ENCODE measurements around the gene TPRN.

The TPRN gene

DNA sequence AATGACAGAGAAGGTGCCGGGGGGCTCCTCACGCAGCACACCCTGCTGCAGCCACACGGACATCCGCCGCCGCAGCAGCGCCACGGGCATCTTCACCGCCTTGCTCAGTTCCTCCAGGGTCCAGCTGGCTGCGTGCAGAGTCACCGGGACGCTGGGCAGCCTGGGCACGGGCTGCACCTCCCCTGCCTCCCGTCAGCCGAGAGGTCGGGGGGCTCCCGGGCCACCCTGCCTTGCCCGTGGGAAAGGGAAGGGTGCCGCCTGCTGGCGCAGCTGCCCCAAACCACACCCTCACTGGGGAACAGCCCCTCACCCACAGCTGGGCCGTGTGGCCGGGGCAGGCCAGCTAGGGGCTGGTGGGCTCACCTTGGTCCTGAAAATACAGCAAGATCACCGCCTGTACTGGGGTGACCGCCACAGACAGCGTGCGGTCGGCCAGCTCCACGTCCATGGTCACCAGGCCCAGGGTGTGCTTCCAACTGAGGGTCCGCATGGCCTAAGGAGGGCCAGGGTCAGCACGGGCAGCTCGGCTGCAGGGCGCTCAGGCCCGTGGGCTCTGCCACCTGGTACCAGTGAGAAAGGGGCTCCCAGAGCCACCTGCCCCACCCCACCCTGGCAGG is 25.1 kb downstream of the TPRN start:
- H3K4me3 ChIP-seq (ENCODE audit: low read depth, low read length): no peak overlapping the region

DNA sequence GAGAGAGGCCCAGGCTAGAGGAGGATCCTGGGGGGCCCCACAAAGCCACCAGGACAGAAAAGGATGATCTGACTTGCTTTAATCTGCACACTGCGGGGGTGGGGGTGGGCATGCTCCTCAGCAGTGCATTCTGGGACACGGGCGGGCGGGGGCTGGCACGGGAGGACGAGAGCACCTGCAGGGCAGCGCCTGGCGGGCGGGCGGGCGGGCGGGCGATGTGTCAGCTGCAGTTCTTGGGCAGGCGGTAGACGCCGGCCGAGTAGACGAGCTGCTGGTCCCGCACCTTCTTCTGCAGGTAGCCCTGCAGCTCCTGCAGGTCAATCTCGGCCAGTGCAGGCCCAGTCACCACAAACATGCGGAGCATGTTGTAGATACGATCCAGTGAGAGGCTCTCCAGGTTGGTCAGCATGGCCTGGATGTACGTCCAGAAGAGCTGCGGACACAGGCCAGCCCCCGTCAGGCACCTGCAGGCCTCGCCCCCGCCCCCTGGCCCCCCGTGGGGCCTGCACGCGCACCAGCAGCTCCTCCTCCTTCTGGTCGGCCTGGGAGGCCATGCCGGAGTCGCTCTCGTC is 25.7 kb downstream of the TPRN start:
- no peak overlapping the region for H3K4me3 ChIP-seq (ENCODE audit: low read depth, low read length)

DNA sequence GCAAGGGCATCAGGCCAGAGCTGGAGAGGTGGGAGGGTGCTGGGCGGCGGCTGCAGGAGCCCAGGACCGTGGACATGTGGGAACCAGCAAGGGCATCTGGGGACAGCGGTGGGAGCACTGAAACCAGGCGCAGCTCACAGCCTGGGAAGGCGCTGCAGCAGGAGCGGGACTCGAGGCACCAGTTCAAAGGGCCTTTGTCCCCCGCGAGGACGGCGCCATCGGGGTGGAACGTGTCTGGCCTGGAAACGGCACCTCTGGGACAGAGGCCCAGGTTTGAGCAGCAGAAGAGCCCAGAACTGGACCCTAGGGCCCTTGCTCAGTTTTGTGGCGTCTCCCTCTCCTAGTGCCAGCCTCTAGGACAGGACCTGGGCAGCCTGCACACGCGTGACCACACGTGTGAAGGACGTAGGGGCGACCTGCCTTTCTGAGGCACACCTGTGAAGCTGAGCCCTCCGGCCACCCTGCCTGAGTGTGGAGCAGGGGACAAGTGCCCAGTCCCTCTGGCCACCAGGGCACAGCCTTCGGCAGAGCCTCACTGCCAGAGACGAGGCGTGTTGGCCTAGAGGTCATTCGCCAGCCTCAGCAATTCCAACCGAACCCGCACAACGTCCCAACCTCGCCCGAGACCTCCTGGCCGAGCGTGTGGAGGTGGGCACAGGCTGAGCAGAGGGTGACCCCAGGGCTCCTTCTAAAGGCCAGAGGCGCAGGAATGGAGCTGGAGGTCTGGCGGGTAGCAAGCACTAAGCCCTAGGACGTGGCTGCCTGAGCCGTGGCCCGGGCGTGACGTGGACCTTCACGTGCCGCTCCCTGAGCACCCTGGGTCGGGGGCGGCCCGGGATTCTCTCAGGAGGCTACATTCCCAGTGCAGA is 26.5 kb downstream of the TPRN start:
- H3K4me3 ChIP-seq (ENCODE audit: low read depth, low read length): no peak overlapping the region

DNA sequence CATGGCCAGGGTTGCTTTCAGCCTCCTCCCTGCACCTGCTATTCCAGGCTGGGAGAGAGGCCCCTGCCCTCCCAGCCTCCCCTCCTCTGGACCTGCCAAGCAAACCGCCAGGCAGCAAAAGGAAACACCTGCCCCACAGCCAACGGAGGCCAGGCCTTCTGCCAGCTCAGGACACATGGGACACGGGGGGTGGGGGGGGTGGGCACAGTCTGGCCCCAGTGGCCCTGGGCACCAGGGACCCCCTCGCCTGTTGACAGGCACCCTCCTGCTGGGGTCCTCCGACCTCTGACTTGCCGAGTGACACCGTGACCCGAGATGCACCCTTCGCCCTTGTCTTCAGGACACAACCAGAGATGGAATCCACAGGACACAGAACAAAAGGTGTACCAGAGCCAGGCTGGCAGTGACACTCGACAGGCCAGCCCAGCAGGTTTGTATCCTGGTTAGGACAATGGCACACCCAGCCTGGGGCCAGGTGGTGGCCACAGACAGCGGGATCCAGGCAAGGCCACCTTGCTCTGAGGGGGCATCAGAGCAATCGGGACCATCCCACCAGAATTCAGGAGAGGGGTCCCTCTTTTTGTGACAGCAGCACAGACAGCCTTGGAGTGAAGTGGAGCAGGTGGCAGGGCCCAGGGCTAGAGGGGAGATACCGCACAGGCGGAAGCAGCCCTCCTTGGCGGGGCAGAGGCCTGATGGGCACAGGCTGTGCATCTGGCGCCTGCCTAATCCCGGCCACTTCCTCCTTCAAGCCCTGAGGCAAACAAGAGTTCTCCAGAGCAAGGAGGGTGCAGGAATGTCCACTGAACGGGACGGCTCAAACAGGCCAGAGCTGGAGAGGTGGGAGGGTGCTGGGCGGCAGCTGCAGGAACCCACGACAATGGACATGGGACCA is 27.4 kb downstream of the TPRN start:
- H3K4me3 ChIP-seq (ENCODE audit: low read depth, low read length): no peak overlapping the region

DNA sequence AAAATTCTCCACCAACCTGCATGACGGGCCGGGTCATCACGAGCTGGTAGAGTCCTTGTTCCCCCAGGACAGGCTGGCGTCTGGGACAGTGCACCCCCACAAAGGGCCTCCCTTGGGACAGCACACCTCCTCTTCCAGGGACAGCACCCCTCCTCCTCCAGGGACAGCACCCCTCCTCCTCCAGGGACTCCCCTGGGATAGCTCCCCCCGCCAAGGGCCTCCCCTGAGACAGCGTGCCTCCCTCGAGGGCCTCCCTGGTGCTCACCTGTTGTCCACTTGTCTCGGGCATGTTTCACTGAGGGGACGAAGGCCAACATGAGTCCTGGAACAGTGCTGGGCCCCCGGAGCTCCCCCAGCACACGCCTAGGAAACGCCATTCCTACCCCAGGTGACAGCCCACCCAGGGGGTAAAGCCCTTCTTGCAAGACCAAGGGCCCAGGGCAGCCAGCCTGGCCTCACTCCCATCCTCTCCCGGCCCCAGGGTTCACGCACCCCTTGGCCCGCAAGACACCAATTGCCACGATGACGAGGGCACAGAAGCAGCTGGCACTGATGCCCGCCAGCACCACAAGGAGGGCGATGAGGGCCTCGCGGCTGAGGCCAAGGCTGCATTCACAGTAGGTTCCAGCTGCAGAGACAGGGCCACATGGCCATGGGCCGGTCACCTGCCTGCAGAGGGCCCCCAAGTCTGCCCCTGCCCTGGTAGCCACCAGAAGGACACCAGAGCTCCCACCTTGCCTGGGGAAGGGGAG is 29.2 kb downstream of the TPRN start:
- no peak overlapping the region for H3K4me3 ChIP-seq (ENCODE audit: low read depth, low read length)

DNA sequence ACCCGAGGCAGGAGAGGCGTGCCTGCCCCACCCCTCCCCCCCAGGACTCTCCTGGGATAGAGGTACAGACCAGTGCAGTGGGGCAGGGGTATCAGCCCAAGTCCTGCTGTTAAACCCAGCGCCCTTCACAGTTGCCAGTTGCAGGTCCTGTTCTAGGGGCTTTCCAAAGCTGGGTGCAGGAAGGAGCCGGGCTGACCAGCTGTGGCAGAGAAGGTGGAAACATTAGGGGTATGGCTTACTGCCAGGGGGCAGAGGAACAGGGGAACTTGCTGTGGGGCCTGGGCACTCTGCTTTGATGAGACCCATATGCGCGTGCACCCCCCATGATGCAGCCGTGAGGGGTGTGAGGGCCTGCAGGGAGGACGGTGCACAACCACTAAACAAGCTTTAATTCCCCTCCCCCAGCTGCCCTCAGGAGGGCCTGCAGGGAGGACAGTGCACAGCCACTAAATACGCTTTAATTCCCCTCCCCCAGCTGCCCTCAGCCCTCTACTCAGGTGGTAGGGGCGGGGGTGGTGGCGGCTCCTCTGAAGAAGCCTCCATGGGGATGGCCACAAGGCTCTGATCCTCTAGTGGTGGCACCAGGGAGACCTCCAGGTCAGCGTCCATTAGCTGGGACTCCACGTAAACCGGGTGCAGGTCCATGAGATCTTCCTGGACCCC is 29.9 kb downstream of the TPRN start:
- H3K4me3 ChIP-seq (ENCODE audit: low read depth, low read length): no peak overlapping the region

DNA sequence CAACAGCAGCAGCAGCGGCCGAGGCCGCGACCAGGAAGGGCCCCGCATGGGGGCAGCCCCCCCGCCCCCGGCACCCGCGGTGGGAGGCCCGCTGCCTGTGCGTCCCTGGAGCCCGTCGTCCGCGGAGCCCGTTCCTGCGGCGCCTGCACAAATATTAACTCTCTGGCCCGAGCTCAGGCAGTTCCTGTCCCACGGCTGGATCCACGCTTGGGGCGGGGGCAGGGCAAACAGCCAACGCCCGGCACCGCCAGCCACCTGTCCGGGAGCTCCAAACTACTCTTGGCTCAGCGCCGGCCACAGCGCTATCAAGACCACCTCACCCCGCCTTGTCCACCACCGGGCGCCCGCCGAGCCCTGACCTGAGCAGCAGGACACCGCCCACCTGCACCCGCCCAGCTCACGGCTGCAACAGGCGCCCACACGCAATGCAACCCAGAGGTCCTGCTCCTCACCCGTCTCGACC is 30.6 kb downstream of the TPRN start, which contains the start of gene LRRC26:
Gene LRRC26, minus strand, starts transcription at position 156 of the 463 bp plus-strand sequence. Its CDS starts 108 bp downstream, at position 48.
- peak within 1 kb of the TSS; percentile 39 for H3K4me3 ChIP-seq (ENCODE audit: low read depth, low read length)

DNA sequence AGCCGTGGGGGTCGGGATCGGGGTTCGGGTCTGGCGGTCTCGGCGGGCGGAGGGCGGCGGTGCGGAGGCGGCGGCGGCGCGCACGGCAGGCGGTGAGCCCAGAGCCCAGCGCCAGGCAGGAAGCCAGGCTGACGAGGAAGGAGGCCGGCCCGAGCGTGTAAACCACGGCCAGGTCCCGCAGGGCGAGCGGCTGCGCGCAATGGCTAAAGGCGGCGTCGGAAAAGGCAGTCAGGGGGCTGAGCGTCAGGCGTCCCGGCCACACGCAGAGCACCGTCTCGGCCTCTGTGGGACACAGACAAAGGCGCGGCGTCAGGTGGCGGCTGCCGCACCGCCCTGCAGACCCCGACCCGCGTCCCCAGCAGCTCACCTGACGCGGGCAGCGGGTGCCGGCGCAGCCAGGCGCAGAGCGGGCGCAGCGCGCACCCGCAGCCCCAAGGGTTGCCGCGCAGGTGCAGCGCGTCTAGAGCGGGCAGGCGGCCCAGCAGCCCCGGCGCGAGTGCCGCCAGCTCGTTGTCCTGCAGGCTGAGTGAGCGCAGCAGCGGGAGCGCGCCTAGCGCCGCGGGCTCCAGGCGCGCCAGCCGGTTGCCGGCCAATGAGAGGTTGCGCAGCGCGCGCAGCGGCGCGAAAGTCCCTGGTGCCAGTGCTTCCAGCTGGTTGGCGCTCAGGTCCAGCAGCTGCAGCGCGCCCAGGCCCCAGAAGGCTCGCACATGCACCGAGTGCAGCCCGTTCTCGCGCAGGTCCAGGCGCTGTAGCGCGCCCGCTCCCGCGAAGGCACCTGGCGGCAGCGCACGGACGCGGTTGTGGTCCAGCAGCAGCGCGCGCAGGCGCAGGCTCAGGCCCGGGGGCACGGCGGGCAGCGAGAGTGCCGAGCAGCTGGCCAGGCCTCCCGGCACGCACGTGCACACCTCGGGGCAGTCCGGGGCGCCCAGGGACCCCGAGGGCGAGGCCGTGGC is 31.4 kb downstream of the TPRN start:
- H3K4me3 ChIP-seq (ENCODE audit: low read depth, low read length): peak overlapping the region; percentile 39

DNA sequence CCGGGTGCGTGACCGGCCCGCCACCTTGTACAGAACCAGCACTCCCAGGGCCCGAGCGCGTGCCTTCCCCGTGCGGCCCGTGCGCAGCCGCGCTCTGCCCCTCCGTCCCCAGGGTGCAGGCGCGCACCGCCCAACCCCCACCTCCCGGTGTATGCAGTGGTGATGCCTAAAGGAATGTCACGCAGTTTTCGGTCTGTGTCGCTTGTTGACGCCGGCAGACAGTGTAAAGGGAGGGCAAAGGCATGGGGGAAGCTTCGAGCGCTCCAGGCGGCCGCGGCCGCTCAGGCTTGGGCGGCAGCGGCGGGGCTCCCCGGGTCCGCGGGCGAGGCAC is 32.0 kb downstream of the TPRN start:
- H3K4me3 ChIP-seq (ENCODE audit: low read depth, low read length): peak overlapping the region; percentile 39

DNA sequence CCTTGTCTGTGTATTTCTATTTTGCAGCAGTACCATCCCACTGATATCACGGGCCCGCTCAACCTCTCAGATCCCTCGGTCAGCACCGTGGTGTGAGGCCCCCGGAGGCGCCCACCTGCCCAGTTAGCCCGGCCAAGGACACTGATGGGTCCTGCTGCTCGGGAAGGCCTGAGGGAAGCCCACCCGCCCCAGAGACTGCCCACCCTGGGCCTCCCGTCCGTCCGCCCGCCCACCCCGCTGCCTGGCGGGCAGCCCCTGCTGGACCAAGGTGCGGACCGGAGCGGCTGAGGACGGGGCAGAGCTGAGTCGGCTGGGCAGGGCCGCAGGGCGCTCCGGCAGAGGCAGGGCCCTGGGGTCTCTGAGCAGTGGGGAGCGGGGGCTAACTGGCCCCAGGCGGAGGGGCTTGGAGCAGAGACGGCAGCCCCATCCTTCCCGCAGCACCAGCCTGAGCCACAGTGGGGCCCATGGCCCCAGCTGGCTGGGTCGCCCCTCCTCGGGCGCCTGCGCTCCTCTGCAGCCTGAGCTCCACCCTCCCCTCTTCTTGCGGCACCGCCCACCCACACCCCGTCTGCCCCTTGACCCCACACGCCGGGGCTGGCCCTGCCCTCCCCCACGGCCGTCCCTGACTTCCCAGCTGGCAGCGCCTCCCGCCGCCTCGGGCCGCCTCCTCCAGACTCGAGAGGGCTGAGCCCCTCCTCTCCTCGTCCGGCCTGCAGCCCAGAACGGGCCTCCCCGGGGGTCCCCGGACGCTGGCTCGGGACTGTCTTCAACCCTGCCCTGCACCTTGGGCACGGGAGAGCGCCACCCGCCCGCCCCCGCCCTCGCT is 32.6 kb downstream of the TPRN start:
- no peak overlapping the region for H3K4me3 ChIP-seq (ENCODE audit: low read depth, low read length)

DNA sequence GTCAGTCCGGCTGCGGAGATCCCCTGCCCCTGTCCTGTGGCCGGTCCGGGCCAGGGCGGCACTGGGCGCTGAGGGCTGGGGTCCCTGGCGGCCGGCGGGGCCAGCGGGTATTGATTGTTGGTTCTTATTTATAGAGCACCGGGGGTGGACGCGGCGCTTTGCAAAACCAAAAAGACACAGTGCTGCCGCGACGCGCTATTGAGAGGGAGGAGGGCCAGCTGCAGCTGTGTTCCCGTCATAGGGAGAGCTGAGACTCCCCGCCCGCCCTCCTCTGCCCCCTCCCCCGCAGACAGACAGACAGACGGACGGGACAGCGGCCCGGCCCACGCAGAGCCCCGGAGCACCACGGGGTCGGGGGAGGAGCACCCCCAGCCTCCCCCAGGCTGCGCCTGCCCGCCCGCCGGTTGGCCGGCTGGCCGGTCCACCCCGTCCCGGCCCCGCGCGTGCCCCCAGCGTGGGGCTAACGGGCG is 33.2 kb downstream of the TPRN start:
- H3K4me3 ChIP-seq (ENCODE audit: low read depth, low read length): no peak overlapping the region

DNA sequence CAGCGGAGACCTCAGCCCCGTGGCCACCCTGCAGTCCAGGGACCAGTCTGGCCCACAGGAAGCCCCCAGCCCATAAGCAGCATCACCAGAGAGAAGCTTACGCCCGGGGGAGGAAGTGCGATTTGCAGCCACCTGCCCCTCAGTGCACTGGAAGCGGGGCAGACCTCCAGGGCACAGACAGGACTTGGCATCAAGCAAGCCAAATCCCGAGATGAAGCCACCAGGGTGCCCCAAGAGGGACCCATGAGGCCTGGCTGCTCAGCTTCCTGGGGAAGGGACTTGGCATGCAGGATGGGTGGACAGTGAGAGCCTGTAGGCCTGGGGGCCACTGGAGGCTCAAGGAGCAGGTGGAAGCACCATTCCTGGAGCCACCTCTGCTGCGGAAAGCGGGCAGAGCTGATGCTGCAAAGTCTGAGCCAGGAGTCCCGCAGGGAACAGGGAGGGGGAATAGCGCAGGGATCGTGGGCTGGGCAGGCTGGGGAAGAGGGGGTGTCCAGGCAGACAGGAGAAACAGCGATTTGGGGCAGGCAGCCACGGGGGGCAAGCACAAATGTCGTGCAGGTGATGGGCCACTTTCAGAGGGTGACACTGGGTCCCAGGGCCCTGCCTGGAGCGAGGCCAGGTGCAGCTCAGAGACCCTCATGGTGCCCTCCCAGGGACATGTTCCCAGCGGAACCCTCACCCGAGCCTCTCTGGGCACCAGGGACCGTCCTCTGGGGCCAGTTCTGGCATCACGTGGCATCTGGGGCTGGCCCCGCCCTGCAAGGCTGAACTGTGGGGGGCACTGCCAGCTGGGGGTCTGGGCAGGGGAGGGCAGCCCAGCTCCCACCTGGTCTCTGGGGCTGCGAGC is 33.9 kb downstream of the TPRN start:
- H3K4me3 ChIP-seq (ENCODE audit: low read depth, low read length): no peak overlapping the region

DNA sequence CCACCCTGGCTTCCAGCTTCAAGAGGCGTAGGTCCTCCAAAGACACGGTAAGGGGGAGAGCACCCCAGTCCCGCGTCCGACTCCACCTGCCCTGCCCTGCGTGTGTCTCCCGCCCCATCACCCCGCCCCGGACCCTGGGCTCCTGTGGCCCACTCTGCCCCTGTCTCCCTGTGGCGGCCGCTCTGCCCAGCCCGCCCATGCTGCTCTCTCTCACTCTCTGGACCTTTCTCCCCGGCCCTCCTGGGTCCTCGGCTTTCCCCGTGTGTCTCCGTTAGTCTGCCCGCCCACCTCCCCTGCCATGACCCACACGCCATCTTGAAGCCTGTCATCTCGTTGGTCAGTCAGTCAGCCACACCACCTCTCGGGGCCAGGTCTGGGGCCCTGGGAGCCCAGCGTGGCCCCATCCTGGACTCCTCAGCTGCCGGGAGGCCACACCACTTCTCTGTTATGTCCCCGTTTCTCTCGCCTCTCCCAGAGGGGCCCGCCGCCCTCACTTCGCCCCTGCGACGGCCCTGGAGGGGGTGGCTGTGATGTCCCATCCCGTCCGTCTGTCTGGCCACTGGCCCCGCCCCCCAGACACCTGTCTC is 35.2 kb downstream of the TPRN start:
- no peak overlapping the region for H3K4me3 ChIP-seq (ENCODE audit: low read depth, low read length)

DNA sequence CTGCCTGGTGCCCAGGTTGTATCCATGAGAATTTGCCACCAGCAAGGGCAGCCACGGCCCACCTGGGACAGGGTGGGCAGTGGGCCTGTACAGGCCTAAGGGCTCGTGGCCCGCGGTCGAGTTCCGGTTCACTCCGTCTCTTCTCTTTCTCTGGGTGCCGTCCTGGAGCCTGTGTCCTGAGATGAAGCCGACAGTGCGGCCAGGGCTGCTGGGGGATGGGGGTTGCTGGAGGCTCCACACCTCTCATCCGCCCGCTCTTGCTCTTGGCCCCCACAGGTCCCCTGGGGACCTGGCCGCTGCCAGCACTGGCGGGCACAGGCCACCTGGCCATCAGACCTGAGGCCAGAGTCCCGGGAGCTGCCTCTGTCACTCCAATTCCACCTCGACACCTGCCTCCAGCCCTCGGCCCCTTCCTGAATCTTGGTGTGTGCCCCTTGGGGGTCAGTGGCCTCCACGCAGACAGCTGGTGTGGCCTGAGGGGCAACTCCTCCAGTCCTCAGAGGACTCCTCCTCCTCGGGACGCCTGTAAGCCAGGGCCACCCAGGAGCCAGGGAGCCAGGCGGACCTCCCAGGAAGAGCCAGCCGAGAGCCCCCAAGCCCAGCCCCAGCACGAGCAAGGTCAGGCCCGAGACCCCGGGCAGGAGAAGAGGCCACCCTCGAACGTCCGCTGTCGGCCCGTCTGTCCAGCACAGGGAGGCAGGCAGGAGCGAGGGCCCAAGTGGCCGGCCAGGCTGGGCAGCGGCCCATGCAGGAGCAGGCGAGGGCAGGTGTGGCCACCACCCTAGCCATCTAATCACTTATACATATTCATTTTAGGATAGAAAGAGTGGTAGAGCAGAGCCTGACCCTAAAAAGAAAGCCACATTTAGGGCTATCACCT is 35.9 kb downstream of the TPRN start:
- H3K4me3 ChIP-seq (ENCODE audit: low read depth, low read length): no peak overlapping the region

DNA sequence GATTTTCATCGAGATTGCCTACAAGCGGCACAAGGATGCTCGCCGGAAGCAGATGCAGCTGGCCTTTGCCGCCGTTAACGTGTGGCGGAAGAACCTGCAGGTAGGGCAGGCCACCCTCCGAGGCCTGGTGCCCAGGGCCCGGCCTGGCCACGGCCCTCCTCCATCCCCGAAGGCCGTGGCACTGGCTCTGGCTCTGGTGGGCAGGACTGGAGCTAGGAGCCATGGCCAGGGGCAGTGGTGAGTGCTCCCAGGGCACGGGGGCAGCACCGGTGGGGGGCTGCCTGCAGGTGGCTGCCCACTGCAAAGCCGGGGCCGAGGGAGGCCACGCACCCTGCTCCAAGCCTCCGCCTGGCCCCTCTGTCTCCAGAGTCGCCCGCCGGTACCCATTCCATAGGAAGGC is 36.7 kb downstream of the TPRN start:
- no peak overlapping the region for H3K4me3 ChIP-seq (ENCODE audit: low read depth, low read length)

DNA sequence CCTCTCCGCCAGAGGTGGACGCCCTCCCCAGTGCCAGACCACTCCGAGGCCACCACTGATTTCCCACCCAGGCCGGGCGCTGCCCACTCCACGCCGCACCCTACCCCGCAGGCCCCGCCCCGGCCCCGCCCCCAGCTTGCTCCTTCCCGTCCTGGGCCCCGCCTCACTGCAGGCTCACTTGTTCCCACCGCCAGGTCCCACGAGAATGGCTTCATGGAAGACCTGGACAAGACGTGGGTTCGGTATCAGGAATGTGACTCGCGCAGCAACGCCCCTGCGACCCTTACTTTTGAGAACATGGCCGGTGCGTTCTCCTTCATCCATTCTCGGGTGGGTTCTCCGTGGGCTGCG is 37.2 kb downstream of the TPRN start:
- H3K4me3 ChIP-seq (ENCODE audit: low read depth, low read length): peak overlapping the region; percentile 4
